ENCODE results near the gene CLEC16A. TPM values are rescaled to one million over a fixed set of nuclear protein-coding genes. Genes with fewer than 3 reads are reported as not detected.

CLEC16A gene
- polyA plus RNA-seq, 2 donors = 9.0 to 12.5 TPM

- Histone ChIP-seq H3K36me3 (ENCODE audit: control insufficient read depth in 2 of 2, insufficient read depth in 2 of 2, low read length in 1 of 2) (no peaks in the 10 kb centered on the region), H3K4me1 (ENCODE audit: control insufficient read depth in 2 of 2, insufficient read depth in 2 of 2, low read length in 1 of 2) (peaks cover 0 to 11% of the 10 kb centered on the region in 2 donors), H3K4me3 (ENCODE audit: low read depth in 1 of 2, low read length in 2 of 2) (no peak overlapping the region), H3K9me3 (ENCODE audit: control insufficient read depth in 2 of 2, insufficient read depth in 1 of 2, low read depth in 1 of 2, low read length in 1 of 2) (peaks cover 4 to 11% of the 10 kb centered on the region in 2 donors), H3K27ac (ENCODE audit: low read depth in 2 of 2, low read length in 1 of 2) (no peak overlapping the region), H3K27me3 (ENCODE audit: control insufficient read depth in 1 of 2, insufficient read depth in 2 of 2, low read length in 2 of 2) (no peaks in the 10 kb centered on the region)
- WGBS, 2 donors = 67 to 79% methylated on average over 16 of the region's 16 CpGs
Measured at GRCh38 chr16:11211061-11211976, 267.0 kb downstream of the CLEC16A start.

- Histone ChIP-seq H3K36me3 (ENCODE audit: control insufficient read depth in 2 of 2, insufficient read depth in 2 of 2, low read length in 1 of 2) (no peaks in the 10 kb centered on the region), H3K27me3 (ENCODE audit: control insufficient read depth in 1 of 2, insufficient read depth in 2 of 2, low read length in 2 of 2) (no peaks in the 10 kb centered on the region), H3K27ac (ENCODE audit: low read depth in 2 of 2, low read length in 1 of 2) (no peak overlapping the region), H3K4me1 (ENCODE audit: control insufficient read depth in 2 of 2, insufficient read depth in 2 of 2, low read length in 1 of 2) (peaks cover 0 to 7% of the 10 kb centered on the region in 2 donors), H3K4me3 (ENCODE audit: low read depth in 1 of 2, low read length in 2 of 2) (no peak overlapping the region), H3K9me3 (ENCODE audit: control insufficient read depth in 2 of 2, insufficient read depth in 1 of 2, low read depth in 1 of 2, low read length in 1 of 2) (peaks cover 4 to 12% of the 10 kb centered on the region in 2 donors)
- WGBS, 2 donors = 50 to 51% methylated on average over 16 of the region's 16 CpGs
Measured at GRCh38 chr16:11211977-11212797, 267.8 kb downstream of the CLEC16A start.

GRCh38 chr16:11212798-11213196 is 268.4 kb downstream of the CLEC16A start:
- peaks cover 0 to 7% of the 10 kb centered on the region in 2 donors for H3K4me1 ChIP-seq (ENCODE audit: control insufficient read depth in 2 of 2, insufficient read depth in 2 of 2, low read length in 1 of 2)
- peaks cover 0 to 10% of the 10 kb centered on the region in 2 donors for H3K9me3 ChIP-seq (ENCODE audit: control insufficient read depth in 2 of 2, insufficient read depth in 1 of 2, low read depth in 1 of 2, low read length in 1 of 2)
- 48 to 66% methylated on average over 16 of the region's 16 CpGs for WGBS, 2 donors
- no peaks in the 10 kb centered on the region for H3K36me3 ChIP-seq (ENCODE audit: control insufficient read depth in 2 of 2, insufficient read depth in 2 of 2, low read length in 1 of 2)
- H3K27ac ChIP-seq (ENCODE audit: low read depth in 2 of 2, low read length in 1 of 2) = no peak overlapping the region
- no peak overlapping the region for H3K4me3 ChIP-seq (ENCODE audit: low read depth in 1 of 2, low read length in 2 of 2)
- H3K27me3 ChIP-seq (ENCODE audit: control insufficient read depth in 1 of 2, insufficient read depth in 2 of 2, low read length in 2 of 2) = no peaks in the 10 kb centered on the region

DNA sequence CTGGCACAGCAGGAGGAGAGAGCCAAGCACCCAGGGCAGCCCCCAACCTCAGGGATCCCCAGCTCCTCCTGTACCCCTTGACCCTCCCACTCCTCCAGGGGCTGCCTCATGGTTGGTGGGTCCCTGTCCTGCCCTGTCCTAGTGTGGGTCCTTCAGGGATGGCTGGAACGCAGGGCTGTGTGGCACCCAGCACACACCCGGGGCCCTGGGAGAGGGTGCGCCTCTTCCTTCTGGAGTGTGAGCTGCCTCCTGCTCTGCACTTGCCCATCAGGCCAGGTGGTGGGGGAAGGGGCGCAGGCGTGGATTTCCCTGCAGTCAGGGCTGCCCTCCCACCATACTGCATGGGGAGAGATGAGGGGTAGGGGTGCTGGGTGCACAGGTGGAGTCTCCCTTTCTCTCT is 269.0 kb downstream of the CLEC16A start:
- Histone ChIP-seq H3K4me1 (ENCODE audit: control insufficient read depth in 2 of 2, insufficient read depth in 2 of 2, low read length in 1 of 2) (peaks cover 0 to 7% of the 10 kb centered on the region in 2 donors), H3K27me3 (ENCODE audit: control insufficient read depth in 1 of 2, insufficient read depth in 2 of 2, low read length in 2 of 2) (no peaks in the 10 kb centered on the region), H3K4me3 (ENCODE audit: low read depth in 1 of 2, low read length in 2 of 2) (no peak overlapping the region), H3K9me3 (ENCODE audit: control insufficient read depth in 2 of 2, insufficient read depth in 1 of 2, low read depth in 1 of 2, low read length in 1 of 2) (peaks cover 2 to 10% of the 10 kb centered on the region in 2 donors), H3K27ac (ENCODE audit: low read depth in 2 of 2, low read length in 1 of 2) (no peak overlapping the region), H3K36me3 (ENCODE audit: control insufficient read depth in 2 of 2, insufficient read depth in 2 of 2, low read length in 1 of 2) (no peaks in the 10 kb centered on the region)
- 64 to 70% methylated on average over 5 of the region's 5 CpGs for WGBS, 2 donors

- Histone ChIP-seq H3K36me3 (ENCODE audit: control insufficient read depth in 2 of 2, insufficient read depth in 2 of 2, low read length in 1 of 2) (no peaks in the 10 kb centered on the region), H3K4me1 (ENCODE audit: control insufficient read depth in 2 of 2, insufficient read depth in 2 of 2, low read length in 1 of 2) (peaks cover 0 to 7% of the 10 kb centered on the region in 2 donors), H3K27ac (ENCODE audit: low read depth in 2 of 2, low read length in 1 of 2) (no peak overlapping the region), H3K9me3 (ENCODE audit: control insufficient read depth in 2 of 2, insufficient read depth in 1 of 2, low read depth in 1 of 2, low read length in 1 of 2) (peaks cover 2 to 10% of the 10 kb centered on the region in 2 donors), H3K27me3 (ENCODE audit: control insufficient read depth in 1 of 2, insufficient read depth in 2 of 2, low read length in 2 of 2) (no peaks in the 10 kb centered on the region), H3K4me3 (ENCODE audit: low read depth in 1 of 2, low read length in 2 of 2) (no peak overlapping the region)
- 90 to 92% methylated on average over 7 of the region's 7 CpGs for WGBS, 2 donors
Measured at GRCh38 chr16:11213799-11214198, 269.4 kb downstream of the CLEC16A start.

- H3K9me3 ChIP-seq (ENCODE audit: control insufficient read depth in 2 of 2, insufficient read depth in 1 of 2, low read depth in 1 of 2, low read length in 1 of 2) = peaks cover 7 to 10% of the 10 kb centered on the region in 2 donors
- no peaks in the 10 kb centered on the region for H3K27me3 ChIP-seq (ENCODE audit: control insufficient read depth in 1 of 2, insufficient read depth in 2 of 2, low read length in 2 of 2)
- peaks cover 0 to 7% of the 10 kb centered on the region in 2 donors for H3K4me1 ChIP-seq (ENCODE audit: control insufficient read depth in 2 of 2, insufficient read depth in 2 of 2, low read length in 1 of 2)
- WGBS, 2 donors = 91 to 96% methylated on average over 3 of the region's 3 CpGs
- no peak overlapping the region for H3K27ac ChIP-seq (ENCODE audit: low read depth in 2 of 2, low read length in 1 of 2)
- H3K4me3 ChIP-seq (ENCODE audit: low read depth in 1 of 2, low read length in 2 of 2) = no peak overlapping the region
- no peaks in the 10 kb centered on the region for H3K36me3 ChIP-seq (ENCODE audit: control insufficient read depth in 2 of 2, insufficient read depth in 2 of 2, low read length in 1 of 2)
Measured at GRCh38 chr16:11215935-11216556, 271.7 kb downstream of the CLEC16A start.

DNA sequence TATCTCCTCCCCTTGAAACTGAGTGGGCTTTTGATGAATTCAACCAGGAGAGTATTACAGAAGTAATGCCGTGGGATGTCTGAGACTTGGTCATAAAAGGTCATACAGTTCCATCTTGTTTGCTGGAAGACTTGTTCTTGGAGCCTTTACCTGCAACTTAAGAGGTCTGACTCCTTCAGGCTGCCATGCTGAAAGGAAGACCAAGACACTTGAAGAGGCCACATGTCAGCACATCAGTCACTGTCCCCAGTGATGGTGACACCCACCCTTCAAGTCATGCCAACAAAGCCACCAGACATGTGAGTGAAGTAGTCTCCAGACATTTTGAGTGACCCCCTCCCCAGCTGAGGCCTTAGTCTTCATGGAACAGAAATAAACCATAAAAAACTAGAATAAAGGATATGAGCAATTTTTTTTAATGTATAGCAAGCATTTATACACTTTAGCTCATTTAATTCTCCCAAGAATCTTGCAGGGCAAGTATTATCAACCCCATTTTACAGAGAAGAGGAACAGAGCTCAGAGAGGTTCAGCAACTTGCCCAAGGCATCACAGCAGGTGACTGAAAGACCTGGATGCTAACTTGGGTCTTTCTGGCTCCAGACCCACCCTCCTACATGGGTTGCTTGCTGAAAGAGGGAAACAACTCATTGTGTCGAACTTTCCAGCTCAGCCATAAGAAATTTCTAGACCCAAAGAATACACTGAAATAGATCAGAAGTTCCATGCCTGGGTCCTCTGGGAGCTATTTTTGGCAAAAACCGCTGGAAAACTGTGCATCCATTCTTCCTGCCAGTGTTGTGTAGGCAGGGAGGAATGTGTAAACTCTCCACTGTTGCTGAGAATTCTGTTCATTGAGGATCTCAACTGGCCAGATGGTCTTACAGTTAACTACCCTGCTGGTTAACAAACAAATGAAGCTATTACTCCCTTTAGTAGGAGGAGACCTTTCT is 273.6 kb downstream of the CLEC16A start:
- 61 to 78% methylated on average over 3 of the region's 3 CpGs for WGBS, 2 donors
- no peak overlapping the region for H3K27ac ChIP-seq (ENCODE audit: low read depth in 2 of 2, low read length in 1 of 2)
- no peaks in the 10 kb centered on the region for H3K27me3 ChIP-seq (ENCODE audit: control insufficient read depth in 1 of 2, insufficient read depth in 2 of 2, low read length in 2 of 2)
- no peaks in the 10 kb centered on the region for H3K36me3 ChIP-seq (ENCODE audit: control insufficient read depth in 2 of 2, insufficient read depth in 2 of 2, low read length in 1 of 2)
- peaks cover 0 to 4% of the 10 kb centered on the region in 2 donors for H3K4me1 ChIP-seq (ENCODE audit: control insufficient read depth in 2 of 2, insufficient read depth in 2 of 2, low read length in 1 of 2)
- H3K9me3 ChIP-seq (ENCODE audit: control insufficient read depth in 2 of 2, insufficient read depth in 1 of 2, low read depth in 1 of 2, low read length in 1 of 2) = peaks cover 7 to 10% of the 10 kb centered on the region in 2 donors
- no peak overlapping the region for H3K4me3 ChIP-seq (ENCODE audit: low read depth in 1 of 2, low read length in 2 of 2)

DNA sequence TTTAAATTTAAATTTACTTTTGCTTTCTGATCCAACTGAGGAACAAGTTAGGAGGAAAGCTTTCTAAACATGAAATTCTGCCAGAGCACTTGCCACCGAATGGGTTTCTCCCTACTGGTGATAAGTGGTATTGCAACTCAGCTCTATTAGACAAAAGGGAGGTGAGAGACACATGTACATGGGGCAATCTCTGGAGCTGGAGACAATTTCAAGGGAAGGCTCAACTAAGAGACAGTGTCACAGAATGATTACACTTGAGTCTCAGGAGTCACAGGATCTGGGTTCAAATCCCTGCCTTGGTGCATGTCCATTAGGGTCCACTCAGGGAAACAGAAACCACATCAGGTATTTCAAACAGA is 274.2 kb downstream of the CLEC16A start:
- Histone ChIP-seq H3K4me1 (ENCODE audit: control insufficient read depth in 2 of 2, insufficient read depth in 2 of 2, low read length in 1 of 2) (no peaks in the 10 kb centered on the region), H3K9me3 (ENCODE audit: control insufficient read depth in 2 of 2, insufficient read depth in 1 of 2, low read depth in 1 of 2, low read length in 1 of 2) (peaks cover 7 to 10% of the 10 kb centered on the region in 2 donors), H3K27ac (ENCODE audit: low read depth in 2 of 2, low read length in 1 of 2) (no peak overlapping the region), H3K27me3 (ENCODE audit: control insufficient read depth in 1 of 2, insufficient read depth in 2 of 2, low read length in 2 of 2) (no peaks in the 10 kb centered on the region), H3K36me3 (ENCODE audit: control insufficient read depth in 2 of 2, insufficient read depth in 2 of 2, low read length in 1 of 2) (no peaks in the 10 kb centered on the region), H3K4me3 (ENCODE audit: low read depth in 1 of 2, low read length in 2 of 2) (no peak overlapping the region)
- WGBS, 2 donors = 80 to 85% methylated on average over 1 of the region's 1 CpG
